Naive thymus-derived CD4-positive, alpha-beta T cell (primary cell): ENCODE results near the gene OR5H14. TPM values are rescaled to one million over a fixed set of nuclear protein-coding genes. Genes with fewer than 3 reads are reported as not detected.

Experiments
- ATAC-seq: fragments of 150-1000 bp; cut with Tn5 transposase; 2 replicates; pipeline ENCODE4 v1.10.0; 2021; ENCODE audit warnings: mild to moderate bottlenecking, moderate library complexity
- CTCF ChIA-PET: fragments of 350-600 bp; sonication (Branson Sonifier 250); formaldehyde crosslinking; loops from one replicate; lab custom pipeline; 2021; ENCODE audit warnings: antibody characterized with exemption; lab: Charles Lee
- POLR2A ChIA-PET: fragments of 350-600 bp; sonication (Branson Sonifier 250); formaldehyde crosslinking; loops from one replicate; lab custom pipeline; 2021; ENCODE audit warnings: antibody characterized with exemption, inconsistent platforms; lab: Charles Lee
- DNase-seq, 9 donors: peaks; one replicate each; pipeline versions ENCODE4 v3.0.0 to v3.0.0-alpha.2; 2020 to 2022; ENCODE audit warnings: mixed read lengths in 1 of 9
- H3K27ac ChIP-seq: one replicate; pipeline ENCODE4 v1.7.0; 2013; ENCODE audit warnings: mild to moderate bottlenecking, low read depth, low read length, moderate library complexity
- H3K27me3 ChIP-seq, 2 donors: one replicate each; pipeline ENCODE4 v1.7.0; 2013; ENCODE audit warnings: low read length in 2 of 2, mild to moderate bottlenecking in 2 of 2, moderate library complexity in 2 of 2; ENCODE audit not compliant: control insufficient read depth in 2 of 2, insufficient read depth in 2 of 2
- H3K36me3 ChIP-seq, 3 experiments: 1 replicate in 2 of 3; 2 replicates in 1 of 3; pipeline ENCODE4 v1.7.0; 2013; ENCODE audit warnings: low read length in 3 of 3, mild to moderate bottlenecking in 3 of 3, moderate library complexity in 1 of 3; ENCODE audit not compliant: insufficient read depth in 3 of 3, control insufficient read depth in 2 of 3
- H3K4me1 ChIP-seq, 2 donors: one replicate each; pipeline ENCODE4 v1.7.0; 2013; ENCODE audit warnings: low read length in 2 of 2, mild to moderate bottlenecking in 2 of 2, moderate library complexity in 1 of 2; ENCODE audit not compliant: control insufficient read depth in 2 of 2, insufficient read depth in 2 of 2
- H3K4me3 ChIP-seq: 2 replicates; pipeline ENCODE4 v1.7.0; 2013; ENCODE audit warnings: mild to moderate bottlenecking, low read length
- H3K9me3 ChIP-seq, 3 experiments: 1 replicate in 2 of 3; 2 replicates in 1 of 3; pipeline ENCODE4 v1.7.0; 2013; ENCODE audit warnings: low read length in 3 of 3; ENCODE audit not compliant: control insufficient read depth in 2 of 3
- H3K27ac Mint-ChIP-seq, 9 donors: one replicate each; pipeline ENCODE4 v1.8.0; 2020 to 2022; ENCODE audit warnings: mixed read lengths in 9 of 9, mild to moderate bottlenecking in 8 of 9, moderate library complexity in 5 of 9, inconsistent platforms in 2 of 9
- H3K27me3 Mint-ChIP-seq, 5 donors: one replicate each; pipeline ENCODE4 v1.8.0; 2021 to 2022; ENCODE audit warnings: mixed read lengths in 5 of 5, mild to moderate bottlenecking in 1 of 5
- H3K36me3 Mint-ChIP-seq, 5 donors: one replicate each; pipeline ENCODE4 v1.8.0; 2020 to 2022; ENCODE audit warnings: mixed read lengths in 5 of 5, mild to moderate bottlenecking in 3 of 5, inconsistent platforms in 1 of 5
- H3K4me1 Mint-ChIP-seq, 7 donors: one replicate each; pipeline ENCODE4 v1.8.0; 2020 to 2022; ENCODE audit warnings: mixed read lengths in 7 of 7, mild to moderate bottlenecking in 3 of 7, inconsistent platforms in 1 of 7
- H3K4me3 Mint-ChIP-seq, 10 donors: one replicate each; pipeline ENCODE4 v1.8.0; 2020 to 2022; ENCODE audit warnings: mild to moderate bottlenecking in 10 of 10, mixed read lengths in 10 of 10, moderate library complexity in 6 of 10, inconsistent platforms in 2 of 10
- H3K9me3 Mint-ChIP-seq, 11 donors: one replicate each; pipeline ENCODE4 v1.8.0; 2020 to 2022; ENCODE audit warnings: mixed read lengths in 11 of 11, mild to moderate bottlenecking in 4 of 11, inconsistent platforms in 1 of 11, moderate library complexity in 1 of 11
- intact Hi-C, 2 donors: fragments of 100-400 bp; cut with micrococcal nuclease; formaldehyde crosslinking; loops; one replicate each; pipeline ENCODE4 v1.15.1; 2023
- polyA plus RNA-seq, 2 donors: library from polyadenylated mRNA; unstranded; fragments of 300-500 nt; fragmentation: Illumina TruSeq; gene quantifications; one replicate each; pipeline ENCODE4 v1.2.3, GENCODE V29; 2021
- total RNA-seq, 6 experiments: library from RNA in 5 of 6; stranded (reverse) in 5 of 6; gene quantifications; 1 replicate in 5 of 6; 2 replicates in 1 of 6; pipeline ENCODE4 v1.2.3 and lab custom pipeline; 2021 to 2026

The OR5H14 gene
- not detected for total RNA-seq
- polyA plus RNA-seq, result not detected
- not detected for total RNA-seq (lab: John Stamatoyannopoulos, UW)

GRCh38 chr3:98147179-98147578 lies at the start of gene OR5H14:
TSS of gene OR5H14 (plus strand) at chr3:98147479. CDS start at chr3:98149386, 1,907 bp downstream.
- H3K4me3 Mint-ChIP-seq, result no peak within 1 kb of the TSS
- intact Hi-C loops, result no loop called here
- no peaks in the 10 kb centered on the region for H3K27me3 ChIP-seq
- ChIA-PET POLR2A (no interaction called here), CTCF (no interaction called here)
- H3K4me1 Mint-ChIP-seq, result no peaks in the 10 kb centered on the region
- H3K27ac Mint-ChIP-seq, result no peak within 1 kb of the TSS
- H3K4me1 ChIP-seq, result no peaks in the 10 kb centered on the region
- no peak within 1 kb of the TSS for H3K27ac ChIP-seq
- peaks cover 0 to 14% (median 0%) of the 10 kb centered on the region in 11 donors for H3K9me3 Mint-ChIP-seq
- H3K36me3 Mint-ChIP-seq, result no peaks in the 10 kb centered on the region
- DNase-seq (no peak), ATAC-seq (no peak)
- peaks cover 0 to 10% (median 8%) of the 10 kb centered on the region in 5 donors for H3K27me3 Mint-ChIP-seq
- H3K9me3 ChIP-seq, result no peaks in the 10 kb centered on the region
- no peak within 1 kb of the TSS for H3K4me3 ChIP-seq
- no peaks in the 10 kb centered on the region for H3K36me3 ChIP-seq

GRCh38 chr3:98099848-98100247 lies 47.4 kb upstream of the OR5H14 start:
- no peaks in the 10 kb centered on the region for H3K36me3 Mint-ChIP-seq
- no peak for ATAC-seq
- ChIA-PET POLR2A (no interaction called here), CTCF (no interaction called here)
- Histone ChIP-seq H3K27ac (no peak overlapping the region), H3K36me3 (no peaks in the 10 kb centered on the region), H3K27me3 (no peaks in the 10 kb centered on the region), H3K9me3 (no peaks in the 10 kb centered on the region), H3K4me3 (no peak overlapping the region), H3K4me1 (no peaks in the 10 kb centered on the region)
- H3K27me3 Mint-ChIP-seq, result peaks cover 0 to 10% (median 5%) of the 10 kb centered on the region in 5 donors
- intact Hi-C loops, result no loop called here
- H3K4me3 Mint-ChIP-seq, result no peak overlapping the region
- DNase-seq, result no peak
- H3K4me1 Mint-ChIP-seq, result peaks cover 0 to 2% (median 0%) of the 10 kb centered on the region in 7 donors
- no peak overlapping the region for H3K27ac Mint-ChIP-seq
- peaks cover 0 to 3% (median 0%) of the 10 kb centered on the region in 11 donors for H3K9me3 Mint-ChIP-seq

GRCh38 chr3:98108162-98108561 lies 39.1 kb upstream of the OR5H14 start:
- Mint-ChIP-seq H3K36me3 (no peaks in the 10 kb centered on the region), H3K4me3 (no peak overlapping the region), H3K27me3 (peaks cover 0 to 13% (median 3%) of the 10 kb centered on the region in 5 donors), H3K9me3 (peaks cover 0 to 43% (median 8%) of the 10 kb centered on the region in 11 donors), H3K27ac (no peak overlapping the region), H3K4me1 (no peaks in the 10 kb centered on the region)
- Histone ChIP-seq H3K9me3 (peaks cover 0 to 5% (median 0%) of the 10 kb centered on the region in 3 experiments), H3K36me3 (no peaks in the 10 kb centered on the region), H3K27me3 (no peaks in the 10 kb centered on the region), H3K4me3 (no peak overlapping the region), H3K27ac (no peak overlapping the region), H3K4me1 (no peaks in the 10 kb centered on the region)
- intact Hi-C loops, result no loop called here
- DNase-seq (no peak), ATAC-seq (no peak)
- CTCF ChIA-PET, result no interaction called here
- POLR2A ChIA-PET, result no interaction called here

- CTCF ChIA-PET, result no interaction called here
- Mint-ChIP-seq H3K4me1 (no peaks in the 10 kb centered on the region), H3K9me3 (peaks cover 0 to 61% (median 12%) of the 10 kb centered on the region in 11 donors), H3K4me3 (no peak overlapping the region), H3K27me3 (peaks cover 0 to 19% (median 3%) of the 10 kb centered on the region in 5 donors), H3K27ac (no peak overlapping the region), H3K36me3 (no peaks in the 10 kb centered on the region)
- no peaks in the 10 kb centered on the region for H3K4me1 ChIP-seq
- H3K27me3 ChIP-seq, result no peaks in the 10 kb centered on the region
- DNase-seq (no peak), ATAC-seq (no peak)
- no peak overlapping the region for H3K4me3 ChIP-seq
- peaks cover 0 to 5% (median 0%) of the 10 kb centered on the region in 3 experiments for H3K9me3 ChIP-seq
- POLR2A ChIA-PET, result no interaction called here
- no peak overlapping the region for H3K27ac ChIP-seq
- intact Hi-C loops, result no loop called here
- H3K36me3 ChIP-seq, result no peaks in the 10 kb centered on the region
Observed at GRCh38 chr3:98109807-98110549, 37.3 kb upstream of the OR5H14 start.

- H3K36me3 Mint-ChIP-seq, result no peaks in the 10 kb centered on the region
- POLR2A ChIA-PET, result no interaction called here
- Histone ChIP-seq H3K27ac (no peak overlapping the region), H3K4me1 (no peaks in the 10 kb centered on the region), H3K9me3 (peaks cover 0 to 5% (median 0%) of the 10 kb centered on the region in 3 experiments), H3K27me3 (no peaks in the 10 kb centered on the region), H3K4me3 (no peak overlapping the region), H3K36me3 (no peaks in the 10 kb centered on the region)
- DNase-seq (no peak), ATAC-seq (no peak)
- no peaks in the 10 kb centered on the region for H3K4me1 Mint-ChIP-seq
- peaks cover 0 to 65% (median 12%) of the 10 kb centered on the region in 11 donors for H3K9me3 Mint-ChIP-seq
- H3K27me3 Mint-ChIP-seq, result peaks cover 0 to 15% (median 6%) of the 10 kb centered on the region in 5 donors
- no peak overlapping the region for H3K4me3 Mint-ChIP-seq
- H3K27ac Mint-ChIP-seq, result no peak overlapping the region
- CTCF ChIA-PET, result no interaction called here
- intact Hi-C loops, result no loop called here
Observed at GRCh38 chr3:98110550-98110908, 36.8 kb upstream of the OR5H14 start.

GRCh38 chr3:98114264-98114663 lies 33.0 kb upstream of the OR5H14 start:
- Mint-ChIP-seq H3K27me3 (peaks cover 0 to 29% (median 17%) of the 10 kb centered on the region in 5 donors), H3K4me1 (no peaks in the 10 kb centered on the region), H3K4me3 (no peak overlapping the region), H3K36me3 (peaks cover 0 to 6% (median 0%) of the 10 kb centered on the region in 5 donors), H3K27ac (no peak overlapping the region), H3K9me3 (peaks cover 0 to 71% (median 14%) of the 10 kb centered on the region in 11 donors)
- DNase-seq (no peak), ATAC-seq (no peak)
- ChIA-PET POLR2A (no interaction called here), CTCF (no interaction called here)
- H3K27me3 ChIP-seq, result no peaks in the 10 kb centered on the region
- H3K4me1 ChIP-seq, result no peaks in the 10 kb centered on the region
- H3K4me3 ChIP-seq, result no peak overlapping the region
- H3K36me3 ChIP-seq, result no peaks in the 10 kb centered on the region
- peaks cover 0 to 5% (median 0%) of the 10 kb centered on the region in 3 experiments for H3K9me3 ChIP-seq
- no peak overlapping the region for H3K27ac ChIP-seq
- intact Hi-C loops, result no loop called here

GRCh38 chr3:98115717-98116116 lies 31.6 kb upstream of the OR5H14 start:
- Histone ChIP-seq H3K4me1 (no peaks in the 10 kb centered on the region), H3K27ac (no peak overlapping the region), H3K36me3 (no peaks in the 10 kb centered on the region), H3K4me3 (no peak overlapping the region), H3K9me3 (peaks cover 0 to 5% (median 0%) of the 10 kb centered on the region in 3 experiments), H3K27me3 (no peaks in the 10 kb centered on the region)
- peaks cover 0 to 57% (median 14%) of the 10 kb centered on the region in 11 donors for H3K9me3 Mint-ChIP-seq
- H3K4me3 Mint-ChIP-seq, result no peak overlapping the region
- POLR2A ChIA-PET, result no interaction called here
- DNase-seq (no peak), ATAC-seq (no peak)
- H3K4me1 Mint-ChIP-seq, result no peaks in the 10 kb centered on the region
- peaks cover 0 to 29% (median 17%) of the 10 kb centered on the region in 5 donors for H3K27me3 Mint-ChIP-seq
- H3K36me3 Mint-ChIP-seq, result peaks cover 0 to 6% (median 0%) of the 10 kb centered on the region in 5 donors
- no peak overlapping the region for H3K27ac Mint-ChIP-seq
- intact Hi-C loops, result no loop called here
- CTCF ChIA-PET, result interaction anchor here (0.7 kb wide), 1 partner anchor 27 kb away, joined by 3 read pairs; no protein-coding TSS in a partner anchor
